NCI-H2029 treated with DMSO at 0.1 percent for 48 hours (cell line): Measurements from ENCODE around the gene TGFBR1.
"Not testable (repeated sequence)": the region's sequence is repeated elsewhere in the genome, so short reads cannot be mapped to it uniquely, and the experiment has no call there.

Experiments
- DNase-seq: peaks from one replicate; lab custom pipeline; 2025; lab: John Stamatoyannopoulos, UW

The TGFBR1 gene

GRCh38 chr9:99076030-99076429 lies 28.9 kb upstream of the TGFBR1 start:
- no peak for DNase-seq

- DNase-seq: no peak
Observed at GRCh38 chr9:99076483-99077171, 28.3 kb upstream of the TGFBR1 start.

GRCh38 chr9:99078717-99079116 lies 26.2 kb upstream of the TGFBR1 start:
- no peak for DNase-seq

- no peak for DNase-seq
Observed at GRCh38 chr9:99079542-99079941, 25.4 kb upstream of the TGFBR1 start.

- no peak for DNase-seq
Observed at GRCh38 chr9:99083051-99083450, 21.9 kb upstream of the TGFBR1 start.

GRCh38 chr9:99085949-99086948 lies 18.7 kb upstream of the TGFBR1 start:
- no peak for DNase-seq

- DNase-seq: no peak
Observed at GRCh38 chr9:99087462-99087861, 17.5 kb upstream of the TGFBR1 start.

GRCh38 chr9:99090336-99091130 lies 14.4 kb upstream of the TGFBR1 start:
- no peak for DNase-seq

GRCh38 chr9:99092643-99093491 lies 12.0 kb upstream of the TGFBR1 start:
- DNase-seq: no peak

GRCh38 chr9:99093492-99093791 lies 11.5 kb upstream of the TGFBR1 start:
- no peak for DNase-seq

- DNase-seq: no peak
Observed at GRCh38 chr9:99095565-99095964, 9.3 kb upstream of the TGFBR1 start.

- DNase-seq: no peak
Observed at GRCh38 chr9:99096409-99096808, 8.5 kb upstream of the TGFBR1 start.

- not testable (repeated sequence) for DNase-seq
Observed at GRCh38 chr9:99099806-99100585, 4.9 kb upstream of the TGFBR1 start.

- DNase-seq: no peak
Observed at GRCh38 chr9:99101271-99101670, 3.6 kb upstream of the TGFBR1 start.

GRCh38 chr9:99101812-99102211 lies 3.1 kb upstream of the TGFBR1 start:
- DNase-seq: no peak

GRCh38 chr9:99103054-99103895 lies 1.6 kb upstream of the TGFBR1 start:
- no peak for DNase-seq

- no peak for DNase-seq
Observed at GRCh38 chr9:99103901-99104458, 933 bp upstream of the TGFBR1 start.

GRCh38 chr9:99105152-99106043 lies 485 bp downstream of the TGFBR1 start:
- no peak for DNase-seq

- no peak for DNase-seq
Observed at GRCh38 chr9:99106044-99106375, 1.1 kb downstream of the TGFBR1 start.
